GM21367 (cell line): Measurements from ENCODE around the gene GRIA1.
"Not testable (repeated sequence)": the region's sequence is repeated elsewhere in the genome, so short reads cannot be mapped to it uniquely, and the experiment has no call there.

Experiments used
- ATAC-seq: cut with Tn5 transposase; IDR thresholded peaks from one replicate; pipeline ENCODE4 v1.9.1; 2021; ENCODE audit not compliant: unreplicated experiment

Gene GRIA1

GRCh38 chr5:153711755-153712154 is 221.3 kb downstream of the GRIA1 start:
- no peak for ATAC-seq

- no peak for ATAC-seq
Observed at GRCh38 chr5:153712946-153713345, 222.5 kb downstream of the GRIA1 start.

GRCh38 chr5:153713943-153714342 is 223.5 kb downstream of the GRIA1 start:
- no peak for ATAC-seq

- no peak for ATAC-seq
Observed at GRCh38 chr5:153714798-153715197, 224.3 kb downstream of the GRIA1 start.

GRCh38 chr5:153717287-153717686 is 226.8 kb downstream of the GRIA1 start:
- ATAC-seq = no peak

GRCh38 chr5:153718713-153719112 is 228.2 kb downstream of the GRIA1 start:
- no peak for ATAC-seq

GRCh38 chr5:153719324-153719723 is 228.9 kb downstream of the GRIA1 start:
- no peak for ATAC-seq

GRCh38 chr5:153723022-153723610 is 232.6 kb downstream of the GRIA1 start:
- not testable (repeated sequence) for ATAC-seq

GRCh38 chr5:153742060-153742459 is 251.6 kb downstream of the GRIA1 start:
- ATAC-seq = no peak

GRCh38 chr5:153744751-153745150 is 254.3 kb downstream of the GRIA1 start:
- no peak for ATAC-seq

- ATAC-seq = no peak
Observed at GRCh38 chr5:153745778-153746395, 255.4 kb downstream of the GRIA1 start.

GRCh38 chr5:153746440-153746839 is 256.0 kb downstream of the GRIA1 start:
- no peak for ATAC-seq

- ATAC-seq = no peak
Observed at GRCh38 chr5:153748823-153749222, 258.4 kb downstream of the GRIA1 start.

- ATAC-seq = no peak
Observed at GRCh38 chr5:153749960-153750359, 259.5 kb downstream of the GRIA1 start.

GRCh38 chr5:153751251-153751650 is 260.8 kb downstream of the GRIA1 start:
- ATAC-seq = no peak

GRCh38 chr5:153752890-153753289 is 262.4 kb downstream of the GRIA1 start:
- ATAC-seq = no peak

- no peak for ATAC-seq
Observed at GRCh38 chr5:153753645-153754432, 263.4 kb downstream of the GRIA1 start.

GRCh38 chr5:153755913-153756500 is 265.5 kb downstream of the GRIA1 start:
- no peak for ATAC-seq

- ATAC-seq = no peak
Observed at GRCh38 chr5:153756540-153756939, 266.1 kb downstream of the GRIA1 start.

GRCh38 chr5:153765987-153766386 is 275.5 kb downstream of the GRIA1 start:
- ATAC-seq = no peak

- no peak for ATAC-seq
Observed at GRCh38 chr5:153767221-153768188, 277.0 kb downstream of the GRIA1 start.
